Activated CD4-positive, alpha-beta T cell treated with anti-CD3 and anti-CD28 coated beads, Interleukin-2, amount 10 ng/mL, durations not matched to agents 24 days and 14 days (primary cell): ENCODE data around the gene NXN. TPM values are rescaled to one million over a fixed set of nuclear protein-coding genes. Genes with fewer than 3 reads are reported as not detected.

Experiments used
- DNase-seq: peaks from one replicate; pipeline ENCODE4 v3.0.0; 2022
- H3K27ac Mint-ChIP-seq: one replicate; pipeline ENCODE4 v1.8.0; 2022; ENCODE audit warnings: mild to moderate bottlenecking, mixed read lengths
- H3K27me3 Mint-ChIP-seq: one replicate; pipeline ENCODE4 v1.8.0; 2022; ENCODE audit warnings: mixed read lengths
- H3K36me3 Mint-ChIP-seq: one replicate; pipeline ENCODE4 v1.8.0; 2022; ENCODE audit warnings: low read depth, mild to moderate bottlenecking, mixed read lengths
- H3K4me1 Mint-ChIP-seq: one replicate; pipeline ENCODE4 v1.8.0; 2021; ENCODE audit warnings: mixed read lengths
- H3K4me3 Mint-ChIP-seq: one replicate; pipeline ENCODE4 v1.8.0; 2022; ENCODE audit warnings: mild to moderate bottlenecking, moderate library complexity, mixed read lengths
- H3K9me3 Mint-ChIP-seq: one replicate; pipeline ENCODE4 v1.8.0; 2021; ENCODE audit warnings: mixed read lengths
- intact Hi-C: fragments of 100-400 bp; cut with micrococcal nuclease; formaldehyde crosslinking; loops from one replicate; pipeline ENCODE4 v1.15.1; 2023
- total RNA-seq: library from RNA; stranded (reverse); gene quantifications from 2 replicates; pipeline ENCODE4 v1.2.3, GENCODE V29; 2022

NXN gene
- 0.14 and 0.28 TPM in 2 replicates for total RNA-seq

DNA sequence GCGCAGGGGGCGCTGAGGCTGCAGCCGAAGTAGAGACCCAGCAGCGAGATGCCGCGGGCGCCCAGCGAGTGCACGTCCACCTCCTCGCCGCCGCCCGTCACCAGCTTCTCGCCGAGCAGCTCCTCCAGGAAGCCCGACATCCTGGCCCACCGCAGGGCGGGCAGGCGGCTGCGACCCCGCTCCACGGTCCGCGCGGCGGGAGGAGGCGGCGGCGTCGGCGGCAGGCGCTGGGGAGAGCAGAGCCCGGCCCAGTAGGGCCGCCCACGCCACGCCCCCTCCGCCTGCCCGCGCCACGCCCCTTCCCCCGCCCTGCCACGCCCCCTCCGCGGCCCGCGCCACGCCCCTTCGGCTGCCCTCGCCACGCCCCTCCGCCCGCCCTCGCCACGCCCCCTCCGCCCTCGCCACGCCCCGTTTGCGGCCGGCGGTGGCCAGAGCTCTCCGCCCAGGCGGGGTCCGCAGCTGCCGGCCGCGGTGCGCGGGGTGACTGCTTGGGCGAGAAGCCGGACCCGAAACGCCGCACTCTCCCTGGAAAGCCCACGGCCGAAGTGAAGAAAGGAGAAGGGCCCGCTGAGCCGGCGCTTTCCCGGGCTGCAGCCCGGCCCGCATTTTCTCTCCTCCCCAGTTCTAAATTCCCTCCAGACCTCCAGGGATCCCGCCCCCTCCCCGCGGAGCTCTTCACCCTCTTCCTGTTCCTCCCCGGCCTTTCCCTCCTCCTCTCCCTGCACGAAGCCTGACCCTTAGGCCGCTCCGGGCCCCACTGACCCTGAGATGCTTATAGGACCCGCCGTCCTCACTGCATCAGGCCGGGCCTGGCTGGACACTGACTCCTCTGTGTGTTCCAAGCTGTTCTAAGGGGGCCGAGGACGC, at the start of gene NXN:
TSS of gene NXN (minus strand) at position 238 of the 867 bp plus-strand sequence.
- intact Hi-C loops: loop anchor here (2.0 to 5.0 kb wide), 3 partner anchors 197 to 837 kb away; partner anchors contain the start of genes GLOD4 and MRM3
- peak; percentile 96 for DNase-seq
- peak within 1 kb of the TSS; percentile 81 for H3K4me3 Mint-ChIP-seq
- H3K27ac Mint-ChIP-seq: no peak within 1 kb of the TSS
- peaks cover 12% of the 10 kb centered on the region for H3K4me1 Mint-ChIP-seq
- peaks cover 34% of the 10 kb centered on the region for H3K27me3 Mint-ChIP-seq
- H3K36me3 Mint-ChIP-seq: no peaks in the 10 kb centered on the region
- H3K9me3 Mint-ChIP-seq: no peaks in the 10 kb centered on the region

DNA sequence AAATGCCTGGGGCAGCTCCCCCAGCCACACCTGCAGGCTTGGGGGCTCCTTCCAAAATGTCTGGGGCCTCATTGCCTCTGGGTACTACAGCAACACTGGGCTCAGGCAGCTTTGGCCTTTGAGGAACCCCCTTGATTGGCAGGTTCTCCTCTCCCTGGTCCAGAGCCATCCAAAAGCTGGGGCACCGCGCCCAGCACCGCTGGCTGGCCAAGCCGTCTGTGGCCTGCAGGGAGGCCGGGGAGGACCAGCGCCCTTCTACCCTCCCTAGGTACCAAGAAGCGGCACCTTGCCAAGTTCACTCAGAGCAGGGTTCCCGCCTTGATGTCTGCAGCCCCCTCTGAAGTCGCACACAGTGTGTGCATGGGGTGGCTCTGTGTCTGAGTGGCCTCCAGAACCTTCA, 47.5 kb upstream of the NXN start:
- no peaks in the 10 kb centered on the region for H3K4me1 Mint-ChIP-seq
- intact Hi-C loops: no loop called here
- H3K27me3 Mint-ChIP-seq: no peaks in the 10 kb centered on the region
- H3K36me3 Mint-ChIP-seq: peaks cover 1% of the 10 kb centered on the region
- no peak for DNase-seq
- H3K4me3 Mint-ChIP-seq: no peak overlapping the region
- no peaks in the 10 kb centered on the region for H3K9me3 Mint-ChIP-seq
- no peak overlapping the region for H3K27ac Mint-ChIP-seq

DNA sequence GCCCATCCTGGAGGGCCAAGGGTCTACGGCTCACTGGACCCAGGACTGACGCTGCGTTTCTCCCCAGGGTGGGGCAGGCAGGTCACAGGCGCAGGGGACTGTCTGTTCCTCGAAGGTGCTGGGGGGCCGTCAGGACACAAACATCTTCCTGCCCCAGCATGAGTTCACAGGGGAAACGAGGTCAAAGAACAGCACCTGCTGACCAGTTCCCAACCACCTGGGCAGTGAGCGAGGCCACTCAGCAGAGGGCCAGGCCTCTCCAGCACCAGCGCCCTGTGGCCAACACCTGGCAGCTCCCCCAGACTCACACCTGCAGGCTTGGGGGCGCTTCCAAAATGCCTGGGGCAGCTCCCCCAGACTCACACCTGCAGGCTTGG, 47.0 kb upstream of the NXN start:
- H3K9me3 Mint-ChIP-seq: no peaks in the 10 kb centered on the region
- H3K36me3 Mint-ChIP-seq: peaks cover 1% of the 10 kb centered on the region
- no peak overlapping the region for H3K4me3 Mint-ChIP-seq
- DNase-seq: no peak
- no peaks in the 10 kb centered on the region for H3K4me1 Mint-ChIP-seq
- no peaks in the 10 kb centered on the region for H3K27me3 Mint-ChIP-seq
- no peak overlapping the region for H3K27ac Mint-ChIP-seq
- intact Hi-C loops: no loop called here

DNA sequence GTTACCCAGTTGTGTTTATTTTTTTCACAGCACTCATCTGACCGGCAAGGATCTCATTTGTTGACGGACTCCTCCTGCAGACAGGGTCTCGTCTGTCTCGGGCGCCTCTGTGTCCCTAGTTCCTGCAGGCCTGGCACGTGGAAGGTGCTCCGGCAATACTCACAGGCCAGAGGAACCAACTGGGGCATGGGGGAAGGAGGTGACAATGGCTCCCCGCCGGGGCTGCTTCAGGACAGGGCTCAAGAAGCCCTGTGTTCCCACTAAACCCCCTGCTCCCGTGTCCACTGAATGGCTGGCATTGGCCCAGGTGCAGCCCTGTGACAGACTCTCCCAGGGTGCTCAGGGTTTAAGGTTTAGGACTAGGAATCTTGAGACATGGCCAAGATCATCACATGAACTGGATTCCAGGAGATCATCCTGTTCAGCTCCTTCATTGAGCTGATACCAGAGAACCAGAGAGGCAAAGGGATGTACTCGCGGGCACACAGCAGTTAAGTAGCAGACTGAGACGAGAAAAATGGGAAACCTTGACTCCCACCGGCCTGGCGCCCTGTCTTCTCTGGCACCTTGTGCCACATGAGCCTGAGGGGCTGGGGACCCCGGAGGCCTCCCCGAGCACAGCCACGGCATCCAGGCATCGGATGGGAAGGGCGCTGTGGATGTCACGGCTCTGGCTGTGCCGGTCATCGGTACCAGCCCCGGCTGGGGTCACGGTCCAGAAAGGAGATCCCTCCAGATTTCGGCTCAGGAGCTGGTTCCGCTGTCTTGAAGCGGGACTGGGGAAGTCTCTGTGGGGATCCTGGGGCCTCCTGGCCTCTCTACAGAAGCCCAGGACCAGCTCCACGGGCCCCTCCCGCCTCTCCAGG, 46.4 kb upstream of the NXN start:
- H3K4me1 Mint-ChIP-seq: no peaks in the 10 kb centered on the region
- H3K27me3 Mint-ChIP-seq: no peaks in the 10 kb centered on the region
- intact Hi-C loops: no loop called here
- H3K4me3 Mint-ChIP-seq: no peak overlapping the region
- H3K27ac Mint-ChIP-seq: no peak overlapping the region
- H3K36me3 Mint-ChIP-seq: peaks cover 1% of the 10 kb centered on the region
- no peaks in the 10 kb centered on the region for H3K9me3 Mint-ChIP-seq
- no peak for DNase-seq

DNA sequence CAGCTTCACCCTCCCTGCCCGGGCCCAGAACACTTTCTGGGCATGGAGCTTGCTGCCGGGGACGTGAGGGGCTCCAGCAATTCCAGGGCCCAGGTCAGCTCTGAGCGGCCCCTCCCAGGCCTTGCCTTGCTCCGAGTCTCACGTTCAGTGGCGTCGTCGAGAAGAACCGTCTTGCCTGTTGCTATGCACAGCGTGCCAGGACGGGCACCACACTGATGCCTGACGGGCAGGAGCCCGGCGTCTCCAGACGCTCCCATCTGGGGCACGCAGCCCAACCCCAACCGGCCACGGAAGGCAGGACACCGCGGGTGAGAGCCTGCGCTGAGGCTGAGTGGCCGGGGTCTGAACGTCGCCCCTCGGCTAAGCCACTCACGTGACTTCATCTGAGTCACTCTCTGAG, 44.5 kb upstream of the NXN start:
- Mint-ChIP-seq H3K4me3 (no peak overlapping the region), H3K27me3 (no peaks in the 10 kb centered on the region), H3K27ac (no peak overlapping the region), H3K9me3 (no peaks in the 10 kb centered on the region), H3K4me1 (no peaks in the 10 kb centered on the region), H3K36me3 (peaks cover 5% of the 10 kb centered on the region)
- intact Hi-C loops: no loop called here
- no peak for DNase-seq

DNA sequence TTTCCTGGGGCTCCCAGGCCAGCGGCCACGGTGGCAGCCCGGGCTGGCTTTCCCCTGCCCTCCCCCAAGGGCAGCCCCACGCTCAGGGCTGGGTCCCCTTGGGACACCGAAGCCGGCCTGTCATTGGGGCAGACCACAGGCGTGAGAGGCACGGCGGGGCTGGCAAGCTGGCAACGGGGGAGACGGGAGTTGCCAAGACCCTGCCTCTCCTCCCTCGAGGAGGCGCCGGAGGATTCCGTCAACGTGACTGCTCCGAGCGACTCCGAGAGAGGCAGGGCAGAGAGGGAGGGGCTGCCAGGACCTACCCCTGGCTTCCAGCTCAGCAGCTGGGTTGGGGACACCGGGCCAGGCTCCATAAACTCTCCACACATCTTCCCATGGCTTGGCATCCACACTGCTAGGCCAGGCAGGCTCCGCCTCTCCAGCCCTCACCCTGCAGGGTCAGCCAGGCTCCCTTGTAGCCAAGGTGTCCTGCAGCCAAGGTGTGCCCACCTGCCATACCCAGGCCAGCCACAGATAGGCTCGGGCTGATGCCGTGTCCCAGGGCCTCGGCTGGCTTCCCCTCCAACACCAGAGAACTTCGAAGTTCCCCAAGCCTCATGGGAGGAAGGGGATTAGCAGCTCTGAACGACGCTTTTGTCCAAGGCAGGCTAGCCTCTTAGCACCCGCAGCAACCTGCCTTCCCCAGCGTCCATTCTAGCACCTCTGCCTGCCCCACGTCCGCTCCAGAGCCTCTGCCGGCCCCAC, 42.9 kb upstream of the NXN start:
- no peaks in the 10 kb centered on the region for H3K4me1 Mint-ChIP-seq
- H3K4me3 Mint-ChIP-seq: no peak overlapping the region
- no peak for DNase-seq
- no peaks in the 10 kb centered on the region for H3K9me3 Mint-ChIP-seq
- peaks cover 5% of the 10 kb centered on the region for H3K36me3 Mint-ChIP-seq
- intact Hi-C loops: no loop called here
- no peaks in the 10 kb centered on the region for H3K27me3 Mint-ChIP-seq
- no peak overlapping the region for H3K27ac Mint-ChIP-seq

DNA sequence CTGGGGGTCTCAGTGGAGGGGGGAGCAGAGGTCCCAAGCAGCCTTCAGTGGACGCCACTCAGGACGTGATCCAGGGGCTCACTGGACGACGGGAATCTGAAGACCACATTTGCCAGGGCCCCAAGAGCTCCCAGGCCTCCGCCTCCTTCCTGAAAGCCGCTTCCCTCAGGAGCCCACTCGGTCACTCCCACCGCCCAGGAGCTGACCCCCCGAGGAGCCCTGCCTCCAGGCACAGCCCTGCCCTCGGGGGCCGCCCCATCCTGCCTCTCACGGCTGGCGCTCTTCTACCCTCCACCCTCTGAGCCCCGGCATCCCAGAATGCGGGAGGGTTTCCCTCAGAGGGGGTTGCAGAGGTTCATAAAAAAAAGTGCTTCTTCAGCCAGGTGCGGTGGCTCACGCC, 41.6 kb upstream of the NXN start:
- Mint-ChIP-seq H3K4me3 (no peak overlapping the region), H3K36me3 (peaks cover 5% of the 10 kb centered on the region), H3K4me1 (no peaks in the 10 kb centered on the region), H3K27ac (no peak overlapping the region), H3K9me3 (no peaks in the 10 kb centered on the region), H3K27me3 (no peaks in the 10 kb centered on the region)
- intact Hi-C loops: no loop called here
- DNase-seq: no peak

DNA sequence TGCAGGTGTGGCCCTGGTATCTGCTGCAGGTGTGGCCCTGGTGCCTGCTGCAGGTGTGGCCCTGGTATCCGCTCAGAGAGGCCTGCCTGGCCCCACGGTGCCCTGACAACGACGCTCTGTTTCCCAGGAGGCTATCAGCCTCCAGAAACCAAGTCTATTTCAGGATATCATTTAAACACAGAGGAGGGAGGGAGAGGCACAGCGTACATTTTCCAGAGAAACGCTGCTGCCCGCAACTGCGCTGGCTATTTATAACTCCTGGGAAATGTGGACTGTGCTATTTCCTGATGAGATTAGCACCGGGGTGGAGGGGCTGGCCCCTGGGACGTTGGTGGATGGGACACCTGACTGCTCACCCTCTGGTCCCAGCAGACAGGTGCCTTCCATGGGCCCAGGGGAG, 39.9 kb upstream of the NXN start:
- Mint-ChIP-seq H3K36me3 (peaks cover 3% of the 10 kb centered on the region), H3K27ac (no peak overlapping the region), H3K27me3 (no peaks in the 10 kb centered on the region), H3K4me1 (no peaks in the 10 kb centered on the region), H3K4me3 (no peak overlapping the region), H3K9me3 (no peaks in the 10 kb centered on the region)
- intact Hi-C loops: no loop called here
- no peak for DNase-seq

DNA sequence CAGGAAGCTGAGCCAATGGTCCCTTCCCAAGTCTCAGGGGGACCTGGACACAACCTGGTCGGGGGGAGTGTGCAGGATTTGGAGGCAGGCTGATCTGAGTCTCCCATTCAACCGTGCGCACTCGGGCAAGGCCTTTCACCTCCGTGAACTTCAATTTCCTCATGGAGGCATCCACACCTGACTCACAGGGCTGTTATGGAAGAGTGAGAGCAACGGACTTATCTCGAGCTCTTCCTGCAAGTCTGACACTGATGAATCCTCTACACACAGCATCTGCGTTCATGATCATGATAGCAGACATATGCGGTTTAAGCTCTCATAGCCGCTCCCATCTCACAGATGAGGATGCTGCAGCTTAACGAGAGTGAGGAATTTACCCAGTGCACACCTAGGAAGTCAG, 39.0 kb upstream of the NXN start:
- intact Hi-C loops: no loop called here
- Mint-ChIP-seq H3K9me3 (no peaks in the 10 kb centered on the region), H3K4me3 (no peak overlapping the region), H3K27me3 (no peaks in the 10 kb centered on the region), H3K27ac (no peak overlapping the region), H3K4me1 (no peaks in the 10 kb centered on the region), H3K36me3 (peaks cover 3% of the 10 kb centered on the region)
- no peak for DNase-seq

DNA sequence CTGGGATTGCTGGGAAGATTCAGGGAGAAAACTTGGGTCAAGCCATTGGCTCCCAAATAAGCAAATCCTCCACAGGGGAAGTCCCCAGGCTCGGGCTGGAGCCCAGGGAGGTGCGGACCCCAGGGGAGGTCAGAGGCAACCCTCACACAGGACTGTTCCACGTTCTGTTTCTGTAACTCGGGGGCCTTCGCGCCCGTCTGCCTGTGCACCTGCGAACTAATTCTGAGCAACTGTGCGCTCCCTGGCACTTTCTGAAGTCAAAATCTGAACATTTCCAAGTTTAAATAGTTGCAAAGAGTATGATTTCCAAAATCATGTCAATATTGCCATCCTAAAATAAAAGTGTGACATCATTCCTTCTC, 34.1 kb upstream of the NXN start:
- Mint-ChIP-seq H3K27ac (no peak overlapping the region), H3K9me3 (no peaks in the 10 kb centered on the region)
- intact Hi-C loops: no loop called here

DNA sequence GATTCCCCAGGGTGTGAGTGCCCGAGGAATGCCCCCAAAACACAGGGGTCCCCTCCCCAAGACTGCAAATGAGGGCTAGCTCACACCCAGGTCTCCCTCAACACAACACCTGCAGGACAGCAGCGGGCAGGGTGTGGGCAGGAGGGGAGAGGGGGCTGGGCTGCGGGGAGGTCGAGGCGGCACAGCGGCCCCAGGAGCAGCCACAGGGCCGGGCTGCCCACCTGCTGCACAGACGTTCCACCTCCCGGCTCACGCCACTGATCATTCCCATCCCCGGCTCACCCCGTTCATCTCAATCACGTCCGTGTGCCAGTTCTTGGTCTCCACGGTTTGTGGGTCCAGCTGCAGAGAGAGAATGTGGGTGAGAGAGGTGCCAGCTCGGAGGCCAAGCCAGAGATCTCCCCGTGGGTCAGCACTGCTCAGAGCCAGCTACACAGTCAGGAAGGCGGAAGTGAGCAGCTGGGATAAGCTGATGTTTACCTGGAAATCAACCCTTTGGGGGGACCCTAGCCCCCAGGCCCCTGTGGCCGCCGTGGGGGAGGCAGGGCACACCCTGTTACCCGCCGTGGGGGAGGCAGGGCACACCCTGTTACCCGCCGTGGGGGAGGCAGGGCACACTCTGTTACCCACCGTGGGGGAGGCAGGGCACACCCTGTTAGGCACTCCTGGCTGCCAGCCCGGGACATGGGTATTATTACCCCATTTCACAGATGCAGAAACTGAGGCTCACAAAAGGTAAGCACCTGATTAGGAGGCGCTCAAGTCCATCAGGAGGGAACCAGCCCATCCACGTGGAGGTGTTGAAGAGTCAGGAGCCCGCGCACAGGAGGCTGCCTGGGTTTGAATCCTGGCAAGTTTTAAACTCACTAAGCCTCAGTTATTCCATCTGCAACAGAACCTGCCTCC, 33.5 kb upstream of the NXN start:
- intact Hi-C loops: no loop called here
- H3K4me3 Mint-ChIP-seq: no peak overlapping the region
- H3K36me3 Mint-ChIP-seq: peaks cover 2% of the 10 kb centered on the region
- no peak for DNase-seq
- H3K9me3 Mint-ChIP-seq: no peaks in the 10 kb centered on the region
- no peaks in the 10 kb centered on the region for H3K4me1 Mint-ChIP-seq
- H3K27me3 Mint-ChIP-seq: no peaks in the 10 kb centered on the region
- H3K27ac Mint-ChIP-seq: no peak overlapping the region

More for the DNA sequence above, 34.1 kb upstream of the NXN start:
- Mint-ChIP-seq H3K27me3 (no peaks in the 10 kb centered on the region), H3K36me3 (peaks cover 2% of the 10 kb centered on the region), H3K4me1 (no peaks in the 10 kb centered on the region), H3K4me3 (no peak overlapping the region)
- no peak for DNase-seq

DNA sequence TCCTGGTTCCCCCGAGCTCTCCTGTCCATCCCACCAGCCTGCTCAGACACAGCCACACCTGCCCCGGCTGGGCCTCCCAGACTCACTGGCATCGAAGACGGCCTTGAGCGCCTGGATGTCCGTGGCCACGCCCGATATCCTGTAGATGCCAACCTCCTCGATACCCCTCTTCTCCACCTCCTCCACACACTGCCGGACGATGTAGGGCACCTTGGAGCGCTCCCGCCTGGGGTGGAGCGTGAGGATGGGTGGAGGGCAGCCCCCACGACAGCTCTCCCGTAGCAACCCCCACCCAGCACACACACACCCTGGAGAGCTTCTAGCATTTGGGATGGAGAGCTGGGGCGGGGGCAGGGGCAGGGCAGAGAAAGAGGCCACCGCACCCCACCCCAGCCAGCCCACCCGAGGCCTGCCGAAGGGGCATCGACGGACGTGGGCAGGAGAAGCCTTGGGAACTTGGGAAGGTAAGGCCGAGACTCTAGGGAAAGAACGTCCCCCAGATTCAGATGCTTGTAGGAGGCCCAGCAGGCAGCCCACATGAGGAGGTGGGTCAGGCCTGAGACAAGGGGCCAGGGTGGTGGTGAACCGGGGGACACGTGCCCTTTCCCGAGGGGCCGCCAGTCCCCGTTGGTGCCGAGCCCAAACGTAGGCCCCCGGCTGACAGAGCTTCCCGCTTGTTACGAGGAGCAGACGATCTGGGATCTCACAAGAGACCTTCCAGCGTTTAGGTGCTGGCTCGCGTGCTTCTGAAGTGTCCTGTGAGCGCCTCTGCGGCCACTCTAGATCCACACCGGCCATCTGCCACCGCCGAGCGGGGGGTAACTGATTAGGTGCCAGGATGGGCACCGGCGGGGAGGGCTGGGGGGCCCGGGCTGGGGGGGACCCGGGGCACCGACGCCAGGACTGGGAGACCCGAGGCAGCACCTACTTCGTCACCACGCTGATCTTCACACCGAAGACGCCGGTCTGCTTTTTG, 32.5 kb upstream of the NXN start:
- Mint-ChIP-seq H3K27ac (no peak overlapping the region), H3K9me3 (no peaks in the 10 kb centered on the region), H3K36me3 (peaks cover 2% of the 10 kb centered on the region), H3K27me3 (no peaks in the 10 kb centered on the region), H3K4me3 (no peak overlapping the region), H3K4me1 (no peaks in the 10 kb centered on the region)
- DNase-seq: no peak
- intact Hi-C loops: no loop called here
